SK-N-SH treated with all-trans-retinoic acid at 6 μM for 48 hours (cell line): ENCODE results near the gene OR6X1.

Experiments used
- ATAC-seq: fragments of 200-7000 bp; cut with Tn5 transposase; 3 replicates; pipeline ENCODE4 v1.9.1; 2020; ENCODE audit warnings: mild to moderate bottlenecking, moderate library complexity
- BACH2 ChIP-seq: fragments of 250-450 bp; sonication (Bioruptor Pico); IDR thresholded peaks from 2 replicates; pipeline ENCODE4 v1.9.0; 2021; ENCODE audit warnings: mild to moderate bottlenecking, borderline replicate concordance
- CREB5 ChIP-seq: fragments of 250-450 bp; sonication (Bioruptor Pico); IDR thresholded peaks from 2 replicates; pipeline ENCODE4 v1.5.1; 2020; ENCODE audit warnings: low read depth, mild to moderate bottlenecking, moderate library complexity
- CSDC2 ChIP-seq: fragments of 250-450 bp; sonication (Bioruptor Pico); IDR thresholded peaks from 2 replicates; pipeline ENCODE4 v1.5.0; 2020; ENCODE audit warnings: mild to moderate bottlenecking, moderate library complexity
- CSRNP3 ChIP-seq: fragments of 250-450 bp; sonication (Bioruptor Pico); IDR thresholded peaks from 2 replicates; pipeline ENCODE4 v1.5.1; 2021; ENCODE audit warnings: mild to moderate bottlenecking, moderate library complexity
- GLIS3 ChIP-seq: fragments of 250-450 bp; sonication (Bioruptor Pico); IDR thresholded peaks from 2 replicates; pipeline ENCODE4 v1.5.0; 2020; ENCODE audit warnings: mild to moderate bottlenecking, moderate library complexity
- ISL1 ChIP-seq: fragments of 250-450 bp; sonication (Bioruptor Pico); IDR thresholded peaks from 2 replicates; pipeline ENCODE4 v2.1.2; 2022; ENCODE audit warnings: mild to moderate bottlenecking, moderate library complexity
- OSR1 ChIP-seq: fragments of 250-450 bp; sonication (Bioruptor Pico); IDR thresholded peaks from 2 replicates; pipeline ENCODE4 v1.8.0; 2022; ENCODE audit warnings: moderate library complexity, mild to moderate bottlenecking, inconsistent platforms
- PATZ1 ChIP-seq: fragments of 250-450 bp; sonication (Bioruptor Pico); IDR thresholded peaks from 2 replicates; pipeline ENCODE4 v1.8.0; 2020; ENCODE audit warnings: mild to moderate bottlenecking, moderate library complexity, borderline replicate concordance
- POU6F1 ChIP-seq: fragments of 250-450 bp; sonication (Bioruptor Pico); IDR thresholded peaks from 2 replicates; pipeline ENCODE4 v1.8.0; 2021; ENCODE audit warnings: low read depth, mild to moderate bottlenecking, moderate library complexity, borderline replicate concordance
- PPARA ChIP-seq: fragments of 250-450 bp; sonication (Bioruptor Pico); IDR thresholded peaks from 2 replicates; pipeline ENCODE4 v1.5.0; 2020; ENCODE audit warnings: mild to moderate bottlenecking, borderline replicate concordance
- RARB ChIP-seq: fragments of 250-450 bp; sonication (Bioruptor Pico); IDR thresholded peaks from 2 replicates; pipeline ENCODE4 v1.8.0; 2021; ENCODE audit warnings: mild to moderate bottlenecking, moderate library complexity
- SNAI2 ChIP-seq: fragments of 250-450 bp; sonication (Bioruptor Pico); IDR thresholded peaks from 2 replicates; pipeline ENCODE4 v1.5.0; 2020; ENCODE audit warnings: mild to moderate bottlenecking, moderate library complexity
- TCF4 ChIP-seq: fragments of 250-450 bp; sonication (Bioruptor Pico); IDR thresholded peaks from 2 replicates; pipeline ENCODE4 v1.8.0; 2021; ENCODE audit warnings: mild to moderate bottlenecking, moderate library complexity, borderline replicate concordance
- TSHZ2 ChIP-seq: fragments of 250-450 bp; sonication (Bioruptor Pico); IDR thresholded peaks from 2 replicates; pipeline ENCODE4 v1.5.0; 2020; ENCODE audit warnings: mild to moderate bottlenecking, moderate library complexity
- ZC3H10 ChIP-seq: fragments of 250-450 bp; sonication (Bioruptor Pico); IDR thresholded peaks from 2 replicates; pipeline ENCODE4 v1.5.1; 2021; ENCODE audit warnings: mild to moderate bottlenecking, moderate library complexity
- ZFP3 ChIP-seq: fragments of 250-450 bp; sonication (Bioruptor Pico); IDR thresholded peaks from 2 replicates; pipeline ENCODE4 v1.5.0; 2020; ENCODE audit warnings: mild to moderate bottlenecking, moderate library complexity
- ZNF565 ChIP-seq: fragments of 450-650 bp; formaldehyde crosslinking; conservative IDR thresholded peaks from 2 replicates; pipeline ENCODE4 v1.5.0; 2020; ENCODE audit warnings: low read depth, mild to moderate bottlenecking, moderate library complexity
- ZNF70 ChIP-seq: fragments of 450-650 bp; formaldehyde crosslinking; IDR thresholded peaks from 2 replicates; pipeline ENCODE4 v1.5.0; 2020; ENCODE audit warnings: mild to moderate bottlenecking, moderate library complexity
- ZNF8 ChIP-seq: fragments of 450-650 bp; formaldehyde crosslinking; IDR thresholded peaks from 2 replicates; pipeline ENCODE4 v1.5.0; 2020; ENCODE audit warnings: mild to moderate bottlenecking, moderate library complexity

The OR6X1 gene

GRCh38 chr11:123742724-123743120 is 11.6 kb downstream of the OR6X1 start:
- ATAC-seq: no peak

GRCh38 chr11:123742031-123742723 is 12.1 kb downstream of the OR6X1 start:
- ATAC-seq: peak; percentile 6; the same call in 1 of the 3 replicates
- no peak for TF ChIP-seq RARB (CRISPR knock-in tag)
- TF ChIP-seq CREB5 (CRISPR knock-in tag): no peak
- no peak for TF ChIP-seq ZC3H10 (CRISPR knock-in tag)
- no peak for TF ChIP-seq POU6F1 (CRISPR knock-in tag)
- no peak for TF ChIP-seq PATZ1 (CRISPR knock-in tag)
- TF ChIP-seq TCF4 (CRISPR knock-in tag): no peak
- TF ChIP-seq TSHZ2 (CRISPR knock-in tag): no peak
- no peak for TF ChIP-seq CSRNP3 (CRISPR knock-in tag)
- no peak for TF ChIP-seq ZNF565
- TF ChIP-seq SNAI2 (CRISPR knock-in tag): no peak
- no peak for TF ChIP-seq ISL1
- no peak for TF ChIP-seq PPARA (CRISPR knock-in tag)
- TF ChIP-seq GLIS3 (CRISPR knock-in tag): no peak
- no peak for TF ChIP-seq ZNF70 (CRISPR knock-in tag)
- no peak for TF ChIP-seq CSDC2
- TF ChIP-seq ZFP3: no peak
- no peak for TF ChIP-seq BACH2 (CRISPR knock-in tag)

More at GRCh38 chr11:123742724-123743120, 11.6 kb downstream of the OR6X1 start:
- no peak for TF ChIP-seq CSDC2
- TF ChIP-seq BACH2 (CRISPR knock-in tag): no peak
- no peak for TF ChIP-seq CREB5 (CRISPR knock-in tag)
- TF ChIP-seq OSR1 (CRISPR knock-in tag): no peak
- no peak for TF ChIP-seq TCF4 (CRISPR knock-in tag)
- TF ChIP-seq ZNF8 (CRISPR knock-in tag): no peak
- TF ChIP-seq ISL1: no peak
- TF ChIP-seq ZFP3: no peak
- no peak for TF ChIP-seq POU6F1 (CRISPR knock-in tag)
- TF ChIP-seq ZNF565: no peak
- no peak for TF ChIP-seq ZNF70 (CRISPR knock-in tag)
